HS-27A (cell line): ENCODE results near the gene HOXB9.

Experiments used
- DNase-seq: peaks from one replicate; pipeline ENCODE4 v3.0.0-alpha.2; 2012; ENCODE audit warnings: low read depth, missing footprints

Gene HOXB9

DNA sequence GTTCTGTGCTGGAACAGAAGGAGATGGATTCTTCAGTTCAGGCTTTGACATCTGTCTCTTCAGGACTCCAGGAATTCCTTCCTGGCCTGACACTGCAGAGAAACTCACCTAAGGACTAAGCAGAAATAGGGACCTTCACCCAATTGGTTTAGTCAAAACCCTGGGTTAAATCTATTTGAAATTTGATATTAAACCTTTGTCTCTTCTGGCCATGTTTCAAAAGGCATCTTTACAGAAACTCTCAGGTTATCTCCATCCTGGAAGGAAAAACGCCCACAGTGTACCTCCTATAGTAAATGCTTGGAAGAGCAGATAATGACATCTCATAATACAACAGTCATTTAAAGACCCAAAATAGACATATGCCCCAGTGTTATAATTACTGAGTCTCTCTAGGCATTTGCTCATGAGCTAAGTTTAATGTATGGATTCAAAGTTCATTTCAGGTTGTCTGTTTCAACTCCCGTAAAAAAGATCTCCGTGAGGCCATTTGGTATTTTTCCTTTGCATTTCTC, 42.4 kb downstream of the HOXB9 start:
- DNase-seq: no peak

DNA sequence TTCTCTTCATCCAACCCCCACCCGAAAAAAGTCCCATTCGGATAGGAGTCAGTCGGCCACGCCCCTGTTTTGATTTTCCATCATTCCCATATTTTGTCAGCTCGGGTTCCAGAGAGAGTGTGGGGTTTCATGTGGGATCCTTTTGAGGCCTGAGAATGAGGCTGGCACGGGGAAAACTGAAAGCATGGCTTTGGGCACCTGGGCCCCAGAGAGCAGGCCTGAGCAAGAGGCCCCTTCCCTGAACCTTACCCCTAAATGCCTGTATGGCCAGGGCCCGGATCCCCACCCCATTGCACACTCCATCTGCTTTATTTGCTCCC, 43.4 kb downstream of the HOXB9 start:
- no peak for DNase-seq

DNA sequence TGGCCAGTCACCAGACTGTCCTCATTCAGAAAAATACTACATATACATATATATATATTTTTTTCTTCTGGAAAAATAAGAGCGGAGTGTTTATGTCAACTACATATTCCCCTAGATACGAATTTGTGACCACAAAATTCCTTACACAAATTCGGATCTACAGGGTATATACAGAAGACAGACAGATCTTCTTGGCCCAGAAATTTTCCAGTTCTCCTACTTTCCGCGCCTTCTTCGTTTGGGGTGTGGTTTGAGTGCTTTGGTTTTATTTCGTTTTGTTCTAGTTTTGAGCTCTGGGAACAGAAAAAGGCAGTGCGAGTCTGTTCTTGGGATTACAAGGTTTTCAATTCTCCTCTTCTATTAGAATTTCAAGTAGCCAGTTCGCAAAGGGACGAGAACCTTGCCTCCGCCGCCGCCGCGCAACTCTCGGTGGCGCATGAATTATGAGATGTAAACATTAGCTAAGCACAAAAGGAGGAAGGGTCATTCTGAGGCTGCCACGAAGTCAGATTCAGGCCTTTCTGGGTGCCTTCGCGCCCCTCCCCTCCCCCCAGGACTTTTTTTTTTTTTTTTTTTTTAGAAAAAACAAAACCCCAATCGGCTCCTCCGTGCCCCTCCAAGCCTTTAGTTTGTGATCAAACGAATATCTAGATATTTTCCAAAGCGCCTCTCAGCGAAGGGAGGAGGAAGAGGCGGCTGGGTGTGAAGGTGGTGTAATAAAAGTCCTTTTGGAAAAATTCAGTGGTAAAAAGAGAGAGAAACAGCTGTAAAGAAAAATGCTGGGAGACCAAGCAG, 46.2 kb downstream of the HOXB9 start:
- DNase-seq: no peak

DNA sequence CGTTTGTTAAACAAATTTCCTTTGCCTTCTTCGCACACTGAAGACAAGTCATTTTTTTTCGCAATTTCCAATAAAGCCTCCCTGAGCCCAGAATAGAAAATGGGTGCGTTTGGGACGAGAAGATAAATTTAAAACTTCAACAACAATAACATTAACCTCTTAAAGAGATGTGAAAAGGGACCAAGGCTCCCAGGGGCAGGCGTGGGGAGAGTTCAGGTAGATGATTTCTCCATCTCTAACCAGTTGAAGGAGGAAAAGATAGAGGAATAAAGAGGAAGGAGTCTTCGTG, 46.7 kb downstream of the HOXB9 start:
- no peak for DNase-seq

DNA sequence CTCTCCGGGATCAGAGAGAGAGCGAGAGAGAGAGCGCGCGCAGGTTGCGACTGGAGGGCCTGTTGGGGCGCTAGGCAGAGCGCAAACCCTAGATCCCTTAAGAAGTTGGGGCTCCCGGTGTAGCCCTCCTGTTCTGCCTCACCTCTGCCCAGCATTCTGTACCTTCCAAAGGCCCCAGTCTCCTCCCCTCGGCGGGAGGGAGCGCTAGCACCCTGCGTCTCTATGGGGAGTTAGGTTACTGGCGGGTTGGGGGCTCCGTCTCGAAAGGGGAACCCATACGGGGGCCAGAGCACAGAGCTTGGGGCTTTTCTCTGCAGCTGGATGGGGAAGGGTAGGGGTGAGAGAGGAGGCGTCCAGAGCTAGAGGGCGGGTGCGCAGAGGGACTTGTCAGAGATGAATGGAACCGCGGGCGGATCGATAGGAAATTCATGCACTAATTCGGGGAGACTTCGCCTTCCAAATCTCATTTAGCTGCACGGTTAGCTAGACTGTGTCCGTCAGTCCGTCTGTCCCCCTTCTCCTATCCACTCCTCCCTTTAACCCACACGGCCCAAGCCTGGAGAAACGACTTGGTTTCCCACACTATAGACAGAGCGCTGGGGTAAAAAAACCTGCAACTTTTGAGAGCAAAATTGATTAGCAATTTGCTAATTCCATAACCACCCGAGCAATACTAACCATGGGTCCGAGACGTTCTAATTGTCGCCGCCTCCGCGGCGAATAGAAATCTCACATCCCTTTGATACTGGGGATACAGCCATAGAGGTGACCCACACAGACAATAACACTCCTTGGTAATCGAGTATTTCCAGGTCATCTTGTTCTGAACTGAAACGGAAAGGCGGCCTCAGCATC, 47.3 kb downstream of the HOXB9 start:
- DNase-seq: no peak

DNA sequence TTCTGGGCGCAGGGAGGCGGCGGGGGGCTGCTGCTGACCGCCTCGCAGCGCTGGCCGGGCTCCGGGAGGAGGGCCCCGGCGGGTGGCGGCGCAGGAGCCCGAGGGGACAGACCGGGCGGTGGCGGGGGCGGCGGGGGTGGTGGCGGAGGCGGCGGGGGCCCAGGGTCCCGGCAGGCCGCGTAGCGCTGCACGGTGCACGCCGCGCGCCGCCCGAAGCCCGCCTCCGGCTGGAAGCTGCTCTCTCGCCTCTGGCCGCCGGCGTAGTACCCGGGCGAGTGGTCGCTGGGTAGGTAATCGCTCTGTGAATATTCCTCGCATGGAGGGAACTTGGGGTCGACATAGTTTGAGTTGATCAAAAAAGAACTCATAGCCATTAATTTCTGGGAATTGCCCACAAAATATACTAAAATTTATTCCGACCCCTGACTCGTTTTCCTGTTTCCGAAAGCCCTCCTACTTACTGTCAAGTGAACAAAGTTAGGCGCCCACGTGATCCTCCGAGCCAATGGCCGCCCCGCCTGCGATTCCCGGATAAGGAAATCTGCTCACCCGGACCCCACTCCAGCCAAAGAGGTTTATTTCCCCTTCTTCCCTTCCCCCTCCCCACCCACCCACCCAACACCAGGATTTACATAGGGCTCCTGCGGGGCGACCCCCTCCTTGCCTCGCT, 48.1 kb downstream of the HOXB9 start, which contains the start of gene HOXB4:
Gene HOXB4, minus strand, starts transcription at position 405 of the 670 bp plus-strand sequence. Its CDS starts 31 bp downstream, at position 374.
- DNase-seq: no peak

DNA sequence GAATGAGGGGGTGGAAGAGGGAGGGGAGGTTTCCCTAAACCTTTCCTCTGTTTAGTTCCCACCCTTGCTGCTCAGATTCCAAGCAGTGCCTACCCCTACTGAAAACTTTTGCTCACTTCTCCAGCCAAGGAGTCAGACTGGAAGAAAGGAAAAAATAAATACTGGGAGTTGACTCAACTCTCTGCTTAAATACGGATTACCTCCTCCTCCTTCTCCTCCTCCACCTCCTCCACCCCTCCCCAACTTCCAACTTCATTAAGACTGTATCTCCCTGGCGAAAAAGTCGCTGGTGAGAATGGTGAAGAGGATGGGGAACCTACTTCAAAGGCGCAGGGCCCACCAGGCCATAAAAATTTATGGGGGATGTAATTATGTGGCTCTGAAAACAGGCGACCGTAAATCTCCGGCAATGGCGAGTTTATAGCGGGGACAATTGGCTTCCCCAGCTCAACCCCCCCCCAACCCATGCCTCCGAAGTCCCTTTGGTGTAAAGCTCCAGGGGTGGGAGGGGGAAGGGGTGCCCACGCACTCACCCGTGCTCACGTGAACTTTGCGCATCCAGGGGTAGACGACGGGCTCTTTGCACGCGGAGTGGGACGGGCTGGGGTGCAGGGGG, 48.7 kb downstream of the HOXB9 start:
- DNase-seq: no peak

DNA sequence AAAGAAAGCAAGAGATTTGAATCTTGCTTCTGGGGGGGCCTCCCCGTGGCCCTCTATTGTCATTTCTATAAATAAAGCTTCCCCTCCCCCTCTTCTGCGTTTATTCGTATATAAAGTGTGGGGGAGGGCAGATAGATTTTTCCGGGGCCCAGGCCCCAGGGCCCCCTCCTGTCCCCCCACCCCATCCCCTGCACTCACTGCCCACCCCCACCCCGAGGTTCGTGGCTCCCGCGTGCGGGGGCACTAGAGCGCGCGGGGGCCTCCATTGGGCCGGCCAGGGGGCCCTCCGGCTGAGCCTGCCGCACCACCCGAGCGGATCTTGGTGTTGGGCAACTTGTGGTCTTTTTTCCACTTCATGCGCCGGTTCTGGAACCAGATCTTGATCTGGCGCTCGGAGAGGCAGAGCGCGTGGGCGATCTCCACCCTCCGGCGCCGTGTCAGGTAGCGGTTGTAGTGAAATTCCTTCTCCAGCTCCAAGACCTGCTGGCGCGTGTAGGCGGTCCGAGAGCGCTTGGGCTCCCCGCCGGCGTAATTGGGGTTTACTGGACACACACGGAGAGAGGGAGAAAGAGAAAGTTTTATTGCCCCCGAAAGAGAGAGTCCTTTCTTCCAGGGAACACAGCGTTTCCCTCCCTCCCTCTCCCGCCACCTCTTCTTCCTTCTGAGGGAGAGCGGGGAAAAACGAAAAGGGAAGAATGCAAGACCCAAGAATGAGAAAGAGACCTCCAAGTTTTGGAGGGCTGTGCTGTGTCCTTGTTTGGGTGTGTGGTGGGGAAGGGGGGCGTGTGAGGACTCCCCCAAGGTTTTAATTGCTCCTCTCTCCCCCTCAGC, 49.5 kb downstream of the HOXB9 start:
- DNase-seq: no peak

DNA sequence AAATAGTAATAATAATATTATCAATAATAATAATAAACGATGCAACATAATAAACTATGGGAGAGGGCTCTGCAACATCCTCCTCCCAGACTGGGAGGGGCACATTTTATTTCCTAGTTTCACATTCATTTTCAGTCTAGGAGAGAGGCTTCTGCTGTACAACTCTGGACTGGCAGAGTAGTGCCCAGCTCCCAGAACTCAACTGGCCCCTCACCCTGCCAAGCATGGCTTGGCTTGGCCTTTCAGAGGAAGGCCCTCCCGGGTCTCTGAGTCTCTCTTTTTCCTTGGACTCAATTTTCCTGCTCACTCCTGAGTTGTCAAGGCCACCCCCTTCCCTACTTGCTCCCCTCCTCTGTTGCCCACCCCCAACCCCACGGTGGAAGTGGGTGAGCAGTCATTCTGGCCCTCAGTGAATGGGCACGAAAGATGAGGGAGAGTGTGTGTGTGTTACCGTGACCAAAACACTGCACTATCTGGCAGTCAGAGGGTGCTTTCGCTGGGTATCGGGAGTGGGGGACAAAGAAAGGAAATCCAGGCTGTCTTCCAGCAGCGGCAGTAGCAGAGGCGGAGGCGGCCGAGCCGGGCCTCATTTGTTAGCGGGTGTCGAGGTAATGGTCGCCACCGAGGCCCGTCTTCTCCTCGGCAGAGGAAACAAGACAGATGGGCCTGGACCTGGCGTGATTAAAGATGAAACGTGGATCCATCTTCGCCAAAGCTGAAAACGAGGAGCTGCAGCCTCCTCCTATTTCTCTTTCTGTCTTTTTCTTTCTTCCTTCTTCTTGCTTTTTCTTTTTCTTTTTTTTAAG, 50.3 kb downstream of the HOXB9 start:
- no peak for DNase-seq

DNA sequence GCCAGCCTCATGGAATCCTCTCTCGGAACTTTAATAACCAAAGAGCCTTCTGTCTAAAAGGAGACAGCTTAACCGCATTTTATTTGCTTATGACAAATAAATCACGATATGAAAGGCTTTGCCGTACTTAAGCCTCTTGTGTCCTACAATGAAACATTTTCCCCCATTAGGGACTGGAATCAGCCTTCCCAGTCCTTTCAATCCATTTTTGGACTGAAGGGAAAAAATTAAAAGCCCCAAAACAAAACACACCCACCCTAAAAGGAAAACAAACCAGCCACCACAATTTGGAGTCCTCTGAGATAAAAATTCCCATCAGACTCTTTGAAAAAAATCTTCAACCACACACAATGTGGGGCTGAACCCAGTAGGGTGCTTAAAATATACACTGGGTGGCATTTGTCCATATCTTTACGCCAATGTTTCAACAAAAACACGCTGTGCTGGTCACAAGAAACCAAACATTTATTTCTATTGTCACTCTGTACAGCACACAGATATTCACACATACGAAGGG, 51.0 kb downstream of the HOXB9 start:
- DNase-seq: no peak

DNA sequence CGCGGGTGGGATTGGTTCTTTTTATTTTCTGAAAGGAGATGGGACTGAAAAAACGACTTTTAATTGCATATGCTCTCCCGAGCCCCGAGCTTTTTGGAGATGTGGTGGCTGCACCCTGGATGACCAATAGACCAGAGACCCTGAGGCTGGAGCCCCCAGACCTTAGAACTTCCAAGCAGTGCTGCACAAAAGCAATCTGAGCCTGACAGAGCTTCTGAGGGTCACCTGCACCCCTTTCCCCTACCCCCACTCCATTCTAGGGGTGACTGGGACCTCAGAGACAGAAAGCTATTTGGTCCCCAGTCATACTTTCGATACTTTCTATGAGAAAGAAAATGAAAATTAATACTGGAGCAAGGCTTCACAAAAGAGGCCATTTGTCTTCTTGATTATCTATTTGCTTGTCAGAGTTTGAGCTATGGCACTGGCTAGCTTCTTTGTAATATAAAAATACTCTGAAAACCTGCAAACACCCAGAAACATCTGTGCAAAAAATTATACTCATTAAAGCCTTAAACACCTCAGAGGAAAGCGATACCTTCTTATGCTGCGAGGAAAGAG, 51.6 kb downstream of the HOXB9 start:
- no peak for DNase-seq

DNA sequence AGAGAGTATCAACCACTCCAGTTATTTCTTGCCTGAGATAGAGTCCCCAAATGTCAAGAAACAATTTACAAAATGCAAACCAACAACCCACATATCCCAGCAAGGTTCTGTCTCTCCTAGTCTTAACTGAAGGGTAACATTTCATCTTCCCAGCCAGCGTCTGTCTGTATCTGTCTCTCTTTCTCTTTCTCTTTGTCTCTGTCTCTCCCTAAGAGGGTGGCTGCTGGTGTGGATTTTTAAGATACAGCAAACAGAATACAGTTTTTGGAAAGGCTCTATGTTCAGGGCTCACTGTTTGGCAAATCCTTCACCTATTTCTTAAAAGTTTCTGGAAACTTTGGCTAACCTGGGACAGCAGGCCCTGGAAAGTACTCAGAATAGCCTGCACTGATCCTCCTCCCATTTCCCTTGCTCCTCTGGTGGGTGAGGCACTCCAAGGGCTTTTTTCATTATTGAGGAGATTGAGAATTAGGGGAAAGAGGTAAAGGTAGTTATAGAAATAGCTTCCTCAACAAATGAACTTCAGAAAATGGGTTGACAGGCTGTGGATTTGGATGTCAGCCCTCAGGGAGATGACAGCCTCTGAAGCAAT, 54.2 kb downstream of the HOXB9 start:
- no peak for DNase-seq
